Karpas-422 (cell line): ENCODE data around the gene LRRN4CL. TPM values are rescaled to one million over a fixed set of nuclear protein-coding genes. Genes with fewer than 3 reads are reported as not detected.

Source experiments
- DNase-seq: peaks from one replicate; pipeline ENCODE4 v3.0.0-alpha.2; 2015
- H2AFZ ChIP-seq: fragments of 200-600 bp; sonication (generic); 2 replicates; pipeline ENCODE4 v1.6.1; 2014; ENCODE audit warnings: antibody characterized with exemption, low read length, mixed read lengths
- H3K27ac ChIP-seq: fragments of 200-600 bp; sonication (generic); 2 replicates; pipeline ENCODE4 v1.5.1; 2014; ENCODE audit warnings: mild to moderate bottlenecking, low read length, moderate library complexity
- H3K27me3 ChIP-seq: fragments of 200-600 bp; sonication (generic); 2 replicates; pipeline ENCODE4 v1.6.1; 2014; ENCODE audit warnings: low read length, mixed read lengths
- H3K36me3 ChIP-seq: fragments of 200-600 bp; sonication (generic); 2 replicates; pipeline ENCODE4 v1.6.1; 2014; ENCODE audit warnings: low read length, mixed read lengths; ENCODE audit not compliant: insufficient read depth
- H3K4me1 ChIP-seq: fragments of 200-600 bp; sonication (generic); 2 replicates; pipeline ENCODE4 v1.6.1; 2014; ENCODE audit warnings: mild to moderate bottlenecking, low read length, mixed read lengths
- H3K4me2 ChIP-seq: fragments of 200-600 bp; sonication (generic); 2 replicates; pipeline ENCODE4 v1.6.1; 2014; ENCODE audit warnings: low read length, low read depth, mild to moderate bottlenecking; ENCODE audit not compliant: poor library complexity, severe bottlenecking
- H3K4me3 ChIP-seq: fragments of 200-600 bp; sonication (generic); 2 replicates; pipeline ENCODE4 v1.5.1; 2014; ENCODE audit warnings: mild to moderate bottlenecking, antibody characterized with exemption, low read length, mixed read lengths
- H3K79me2 ChIP-seq: fragments of 200-600 bp; sonication (generic); 2 replicates; pipeline ENCODE4 v1.6.1; 2014; ENCODE audit warnings: mild to moderate bottlenecking, low read length, mixed read lengths
- H3K9ac ChIP-seq: fragments of 200-600 bp; sonication (generic); 2 replicates; pipeline ENCODE4 v1.6.0; 2014; ENCODE audit warnings: low read length
- H3K9me2 ChIP-seq: fragments of 200-600 bp; sonication (generic), shearing (Covaris generic); replicated peaks from 2 replicates; pipeline ENCODE4 v1.6.0; 2014; ENCODE audit warnings: mild to moderate bottlenecking, low read length, moderate library complexity; ENCODE audit not compliant: insufficient read depth
- H3K9me3 ChIP-seq: fragments of 300-700, 200-600 bp; sonication (generic); 2 replicates; pipeline ENCODE4 v1.6.1; 2014; ENCODE audit warnings: low read length, mixed read lengths
- H4K20me1 ChIP-seq: fragments of 200-600 bp; sonication (generic); 2 replicates; pipeline ENCODE4 v1.6.1; 2014; ENCODE audit warnings: mild to moderate bottlenecking, antibody characterized with exemption, low read length, low read depth; ENCODE audit not compliant: insufficient read depth
- total RNA-seq: library from RNA; depleted of rRNA; stranded (reverse); fragments of >200 nt; shearing (Covaris generic); gene quantifications from 2 replicates; pipeline ENCODE4 v1.2.3, GENCODE V29; 2014; ENCODE audit warnings: low replicate concordance

The LRRN4CL gene
- total RNA-seq, 1 experiment from 2014 or later: 0.45 TPM

DNA sequence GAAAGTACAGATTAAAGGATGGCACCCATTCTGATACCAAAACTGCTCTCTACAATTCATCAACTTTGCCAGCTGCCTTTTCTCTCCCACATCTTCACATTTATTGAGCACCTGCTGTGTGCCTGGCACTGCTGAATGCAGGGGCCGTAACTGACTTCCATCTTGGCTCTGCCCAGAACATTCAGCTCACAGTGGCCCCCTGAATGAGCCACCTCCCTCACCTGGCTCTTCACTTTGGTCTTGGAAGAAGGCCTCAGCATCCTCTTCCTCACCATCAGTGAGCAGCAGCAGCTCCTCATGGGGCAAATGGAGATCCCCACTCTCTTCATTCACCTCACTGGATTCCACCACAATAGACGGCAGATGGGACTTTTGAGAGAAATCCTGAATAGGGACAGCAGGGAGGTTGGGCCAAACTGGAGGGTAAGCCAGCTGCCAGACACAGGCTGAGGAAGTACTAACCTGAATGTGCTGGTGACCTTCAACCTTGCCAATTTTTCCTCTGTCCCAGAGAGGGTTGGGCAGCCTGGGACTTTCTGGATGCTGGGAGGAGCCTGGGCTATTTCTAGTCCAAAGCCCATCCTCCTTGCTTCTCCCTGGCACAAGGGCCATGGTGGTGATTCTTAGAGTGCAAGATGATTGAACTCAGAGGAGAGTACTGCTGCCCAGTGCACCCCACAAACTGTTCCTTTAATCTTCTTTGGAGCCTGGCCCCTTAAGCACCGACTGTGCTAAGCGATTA, 19.7 kb downstream of the LRRN4CL start:
- Histone ChIP-seq H3K4me3 (no peak overlapping the region), H4K20me1 (no peaks in the 10 kb centered on the region; the same call in 1 of the 2 replicates), H3K27ac (peak overlapping the region; percentile 42; the same call in 1 of the 2 replicates), H3K36me3 (peaks cover 9% of the 10 kb centered on the region; the same call in 1 of the 2 replicates), H3K9me2 (no peaks in the 10 kb centered on the region), H2AFZ (no peak overlapping the region), H3K9me3 (no peaks in the 10 kb centered on the region), H3K27me3 (no peaks in the 10 kb centered on the region), H3K79me2 (peaks cover 77% of the 10 kb centered on the region), H3K4me2 (peak overlapping the region; percentile 93), H3K4me1 (peaks cover 49% of the 10 kb centered on the region), H3K9ac (peak overlapping the region; percentile 14; the same call in 1 of the 2 replicates)
- no peak for DNase-seq

DNA sequence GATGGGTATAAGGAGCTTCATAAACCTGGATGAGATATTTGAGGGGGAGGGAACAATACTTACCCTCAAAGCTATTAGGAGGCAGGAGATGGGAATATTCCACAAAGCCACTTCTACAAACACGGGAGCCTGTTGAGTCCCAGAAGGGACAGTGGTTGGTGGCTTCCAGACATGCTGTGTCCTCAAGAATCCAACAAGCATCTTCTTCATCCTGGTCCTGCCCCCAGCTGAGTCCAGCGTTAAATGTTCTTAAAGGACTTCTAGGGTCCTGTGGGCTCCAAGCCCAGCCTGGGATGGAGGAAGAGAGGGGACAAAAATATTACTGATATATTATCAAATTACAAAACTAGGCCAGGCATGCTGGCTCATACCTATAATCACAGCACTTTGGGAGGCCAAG, 21.9 kb downstream of the LRRN4CL start:
- H2AFZ ChIP-seq: no peak overlapping the region
- no peaks in the 10 kb centered on the region for H3K9me2 ChIP-seq
- no peaks in the 10 kb centered on the region for H3K27me3 ChIP-seq
- peak overlapping the region; percentile 100 for H3K9ac ChIP-seq
- peaks cover 46% of the 10 kb centered on the region for H3K4me1 ChIP-seq
- DNase-seq: no peak
- H3K27ac ChIP-seq: peak overlapping the region; percentile 88
- peak overlapping the region; percentile 76 for H3K4me2 ChIP-seq
- H3K36me3 ChIP-seq: peaks cover 15% of the 10 kb centered on the region
- H3K9me3 ChIP-seq: no peaks in the 10 kb centered on the region
- H4K20me1 ChIP-seq: no peaks in the 10 kb centered on the region; the same call in 1 of the 2 replicates
- H3K4me3 ChIP-seq: peak overlapping the region; percentile 100; the same call in 1 of the 2 replicates
- peaks cover 73% of the 10 kb centered on the region for H3K79me2 ChIP-seq

DNA sequence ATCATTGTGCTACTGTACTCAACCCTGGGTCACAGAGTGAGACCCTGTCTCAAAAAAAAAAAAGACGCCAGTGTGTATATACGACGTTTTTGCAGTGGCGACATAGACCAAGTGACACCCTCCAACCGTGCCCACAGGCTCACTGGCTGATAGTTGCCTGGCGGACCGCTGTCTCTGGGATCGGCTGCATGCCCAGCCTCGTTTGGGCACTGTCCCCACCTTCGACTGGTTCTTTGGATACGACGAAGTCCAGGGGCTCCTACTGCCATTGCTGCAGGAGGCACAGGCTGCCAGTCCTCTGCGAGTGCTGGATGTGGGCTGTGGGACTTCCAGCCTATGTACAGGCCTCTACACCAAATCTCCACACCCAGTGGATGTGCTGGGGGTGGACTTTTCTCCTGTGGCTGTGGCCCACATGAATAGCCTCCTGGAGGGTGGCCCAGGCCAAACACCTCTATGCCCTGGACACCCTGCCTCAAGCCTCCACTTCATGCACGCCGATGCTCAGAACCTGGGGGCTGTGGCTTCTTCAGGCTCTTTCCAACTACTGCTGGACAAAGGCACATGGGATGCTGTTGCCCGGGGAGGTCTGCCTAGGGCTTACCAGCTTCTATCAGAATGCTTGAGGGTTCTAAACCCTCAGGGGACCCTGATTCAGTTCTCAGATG, 22.9 kb downstream of the LRRN4CL start:
- Histone ChIP-seq H3K79me2 (peaks cover 65% of the 10 kb centered on the region), H3K27me3 (no peaks in the 10 kb centered on the region), H3K27ac (peak overlapping the region; percentile 88), H3K4me2 (peak overlapping the region; percentile 76), H3K4me1 (peaks cover 44% of the 10 kb centered on the region), H3K36me3 (peaks cover 17% of the 10 kb centered on the region), H3K4me3 (peak overlapping the region; percentile 100), H3K9me2 (no peaks in the 10 kb centered on the region), H3K9ac (peak overlapping the region; percentile 100), H2AFZ (no peak overlapping the region), H3K9me3 (no peaks in the 10 kb centered on the region), H4K20me1 (no peaks in the 10 kb centered on the region; the same call in 1 of the 2 replicates)
- DNase-seq: peak; percentile 60

DNA sequence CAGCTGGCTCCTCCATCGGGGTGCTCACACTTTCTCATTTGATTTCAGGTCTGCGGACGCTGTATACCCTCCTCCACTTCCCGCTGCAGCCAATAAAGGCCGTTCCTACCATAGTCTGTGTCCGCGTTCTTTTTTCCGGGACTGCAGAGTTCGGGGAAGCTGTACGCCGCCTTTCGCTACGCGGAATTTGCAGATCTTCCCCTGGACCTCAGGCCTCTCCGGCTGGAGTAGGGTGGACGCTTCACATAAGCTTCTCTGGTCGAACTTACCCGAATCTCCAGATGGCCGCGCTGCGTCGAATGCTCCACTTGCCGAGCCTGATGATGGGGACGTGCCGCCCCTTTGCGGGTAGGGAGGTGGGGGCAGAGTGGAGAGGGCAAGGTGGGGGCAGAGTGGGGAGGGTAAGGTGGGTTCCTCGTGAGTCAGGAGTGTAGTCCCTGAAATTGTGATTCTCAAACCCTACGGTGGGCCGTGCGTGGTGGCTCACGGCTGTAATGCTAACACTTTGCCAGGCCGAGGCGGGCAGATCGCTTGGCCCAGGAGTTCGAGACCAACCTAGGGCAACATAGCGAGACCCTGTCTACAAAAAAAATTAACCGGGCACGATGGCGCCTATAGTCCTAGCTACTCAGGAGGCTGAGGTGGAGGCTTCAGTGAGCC, 23.6 kb downstream of the LRRN4CL start:
- Histone ChIP-seq H3K9me3 (no peaks in the 10 kb centered on the region), H3K9me2 (no peaks in the 10 kb centered on the region), H3K36me3 (peaks cover 17% of the 10 kb centered on the region), H3K9ac (peak overlapping the region; percentile 100), H3K4me2 (peak overlapping the region; percentile 76), H3K79me2 (peaks cover 58% of the 10 kb centered on the region), H4K20me1 (no peaks in the 10 kb centered on the region; the same call in 1 of the 2 replicates), H3K4me1 (peaks cover 40% of the 10 kb centered on the region), H3K27me3 (no peaks in the 10 kb centered on the region), H3K4me3 (peak overlapping the region; percentile 100), H2AFZ (no peak overlapping the region), H3K27ac (peak overlapping the region; percentile 88)
- DNase-seq: peak; percentile 81

DNA sequence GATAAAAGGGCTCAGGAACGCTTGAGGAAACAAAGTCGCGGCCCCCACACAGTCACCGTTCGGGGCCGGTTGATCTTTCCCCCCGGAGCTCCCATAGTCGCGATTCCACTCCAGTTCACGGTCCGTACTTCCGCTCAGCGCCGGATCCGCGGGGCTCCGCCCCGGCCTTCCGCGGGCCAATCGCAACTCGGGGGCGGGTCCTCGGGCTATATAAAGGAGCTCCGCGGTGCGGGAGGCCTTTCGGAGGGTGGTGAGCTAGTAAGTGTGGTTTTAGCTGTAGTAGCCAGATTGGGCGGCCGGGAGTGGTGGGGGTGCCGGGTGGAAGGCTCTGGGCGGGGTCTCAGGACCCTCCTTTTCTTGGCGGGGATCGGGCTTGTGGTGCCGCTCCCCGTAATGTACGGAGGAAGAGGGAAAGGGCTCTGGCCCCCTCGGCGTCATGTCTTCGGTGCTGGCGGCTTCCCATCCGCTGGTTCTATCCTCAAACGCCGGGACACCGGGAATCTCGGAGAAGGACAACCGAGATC, 24.2 kb downstream of the LRRN4CL start, which contains the start of the genes C11orf98 and CSKMT:
TSS of gene C11orf98 (minus strand) at position 136 of the 524 bp plus-strand sequence. CDS start at position 95, 41 bp downstream.
TSS of gene CSKMT (plus strand) at position 238 of the 524 bp plus-strand sequence. CDS start 568 bp downstream, outside the sequence.
- H3K4me3 ChIP-seq: peak within 1 kb of the TSS; percentile 100
- H3K9me3 ChIP-seq: no peaks in the 10 kb centered on the region
- peak within 1 kb of the TSS; percentile 84; the same call in 1 of the 2 replicates for H2AFZ ChIP-seq
- H3K27ac ChIP-seq: peak within 1 kb of the TSS; percentile 88
- H3K4me1 ChIP-seq: peaks cover 34% of the 10 kb centered on the region
- no peaks in the 10 kb centered on the region; the same call in 1 of the 2 replicates for H4K20me1 ChIP-seq
- peak within 1 kb of the TSS; percentile 100 for H3K9ac ChIP-seq
- H3K36me3 ChIP-seq: peaks cover 17% of the 10 kb centered on the region
- H3K9me2 ChIP-seq: no peaks in the 10 kb centered on the region
- H3K79me2 ChIP-seq: peaks cover 53% of the 10 kb centered on the region
- H3K4me2 ChIP-seq: peak within 1 kb of the TSS; percentile 76
- DNase-seq: peak; percentile 98
- no peaks in the 10 kb centered on the region for H3K27me3 ChIP-seq

DNA sequence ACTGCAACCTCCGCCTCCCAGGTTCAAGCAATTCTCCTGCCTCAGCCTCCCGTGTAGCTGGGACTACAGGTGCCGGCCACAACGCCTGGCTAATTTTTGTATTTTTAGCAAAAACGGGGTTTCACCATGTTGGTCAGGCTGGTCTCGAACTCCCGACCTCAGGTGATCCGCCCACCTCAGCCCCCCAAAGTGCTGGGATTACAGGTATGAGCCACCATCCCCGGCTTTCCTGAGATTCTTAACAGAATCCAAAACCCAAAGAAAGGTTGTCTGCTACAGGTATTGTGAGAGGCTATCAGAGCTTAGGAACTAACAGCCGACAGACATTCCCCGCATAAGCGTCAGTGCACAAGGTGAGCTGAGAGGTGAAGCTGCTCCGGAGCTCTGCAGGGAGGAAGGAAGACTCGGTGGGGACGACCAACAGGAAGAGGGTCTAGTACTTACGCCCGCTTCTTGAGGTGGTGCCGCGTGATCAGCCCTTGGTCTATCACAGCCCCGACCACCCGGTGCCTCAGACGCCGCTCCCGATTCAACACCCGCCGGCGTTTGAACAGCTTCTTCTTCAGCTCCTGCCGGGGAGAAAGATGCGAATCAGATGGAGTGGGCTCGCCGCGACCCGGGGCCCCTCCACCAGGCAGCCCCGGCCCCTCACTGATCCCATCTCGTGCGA, 24.8 kb downstream of the LRRN4CL start:
- Histone ChIP-seq H3K9me2 (no peaks in the 10 kb centered on the region), H3K27me3 (no peaks in the 10 kb centered on the region), H3K27ac (peak overlapping the region; percentile 88), H3K4me2 (peak overlapping the region; percentile 76), H3K4me1 (peaks cover 30% of the 10 kb centered on the region), H2AFZ (peak overlapping the region; percentile 84; the same call in 1 of the 2 replicates), H3K9me3 (no peaks in the 10 kb centered on the region), H3K9ac (peak overlapping the region; percentile 100), H3K36me3 (peaks cover 17% of the 10 kb centered on the region), H4K20me1 (no peaks in the 10 kb centered on the region; the same call in 1 of the 2 replicates), H3K4me3 (peak overlapping the region; percentile 100), H3K79me2 (peaks cover 47% of the 10 kb centered on the region)
- peak; percentile 89 for DNase-seq

DNA sequence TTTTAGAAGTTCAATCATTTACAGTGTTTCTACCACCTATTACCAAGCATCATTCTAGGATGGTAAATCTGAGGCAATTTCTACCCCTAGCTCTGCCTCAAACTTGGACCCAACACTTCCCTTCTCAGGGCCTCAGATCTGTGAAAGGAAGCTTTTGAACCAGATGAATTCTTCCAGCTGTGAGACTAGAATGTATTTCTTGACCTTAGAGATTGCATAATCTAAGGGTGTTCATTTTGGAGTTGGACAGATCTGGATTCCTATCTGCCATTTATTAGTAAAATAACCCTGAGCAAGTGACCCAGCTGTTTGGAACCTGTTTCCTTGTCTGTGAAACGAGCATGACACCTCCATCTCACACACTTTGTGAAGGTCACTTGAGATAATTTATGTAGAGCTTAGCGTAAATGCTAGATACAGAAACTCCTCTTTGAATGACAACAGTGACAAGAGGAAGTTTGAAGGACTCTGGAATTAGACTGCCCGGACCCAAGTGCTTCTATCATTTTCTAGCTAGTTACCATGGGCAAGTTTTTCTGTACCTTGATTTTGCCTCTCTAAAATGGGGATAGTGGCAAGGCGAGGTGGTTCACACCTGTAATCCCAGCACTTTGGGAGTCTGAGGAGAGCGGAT, 32.4 kb downstream of the LRRN4CL start:
- no peak for DNase-seq
- H3K79me2 ChIP-seq: peaks cover 12% of the 10 kb centered on the region
- no peaks in the 10 kb centered on the region for H3K27me3 ChIP-seq
- peak overlapping the region; percentile 44; the same call in 1 of the 2 replicates for H2AFZ ChIP-seq
- H3K36me3 ChIP-seq: no peaks in the 10 kb centered on the region; the same call in 1 of the 2 replicates
- no peak overlapping the region for H3K27ac ChIP-seq
- H3K4me2 ChIP-seq: no peak overlapping the region
- no peak overlapping the region for H3K4me3 ChIP-seq
- no peaks in the 10 kb centered on the region for H3K9me3 ChIP-seq
- no peaks in the 10 kb centered on the region for H3K9me2 ChIP-seq
- H3K9ac ChIP-seq: no peak overlapping the region
- no peaks in the 10 kb centered on the region for H4K20me1 ChIP-seq
- peaks cover 8% of the 10 kb centered on the region for H3K4me1 ChIP-seq
